Karpas-422 (cell line): ENCODE results near the gene VWA8. TPM values are rescaled to one million over a fixed set of nuclear protein-coding genes. Genes with fewer than 3 reads are reported as not detected.
"Not testable (repeated sequence)": the region's sequence is repeated elsewhere in the genome, so short reads cannot be mapped to it uniquely, and the experiment has no call there.

Source experiments
- DNase-seq: peaks from one replicate; pipeline ENCODE4 v3.0.0-alpha.2; 2015
- H2AFZ ChIP-seq: fragments of 200-600 bp; sonication (generic); 2 replicates; pipeline ENCODE4 v1.6.1; 2014; ENCODE audit warnings: antibody characterized with exemption, low read length, mixed read lengths
- H3K27ac ChIP-seq: fragments of 200-600 bp; sonication (generic); 2 replicates; pipeline ENCODE4 v1.5.1; 2014; ENCODE audit warnings: mild to moderate bottlenecking, low read length, moderate library complexity
- H3K27me3 ChIP-seq: fragments of 200-600 bp; sonication (generic); 2 replicates; pipeline ENCODE4 v1.6.1; 2014; ENCODE audit warnings: low read length, mixed read lengths
- H3K36me3 ChIP-seq: fragments of 200-600 bp; sonication (generic); 2 replicates; pipeline ENCODE4 v1.6.1; 2014; ENCODE audit warnings: low read length, mixed read lengths; ENCODE audit not compliant: insufficient read depth
- H3K4me1 ChIP-seq: fragments of 200-600 bp; sonication (generic); 2 replicates; pipeline ENCODE4 v1.6.1; 2014; ENCODE audit warnings: mild to moderate bottlenecking, low read length, mixed read lengths
- H3K4me2 ChIP-seq: fragments of 200-600 bp; sonication (generic); 2 replicates; pipeline ENCODE4 v1.6.1; 2014; ENCODE audit warnings: low read length, low read depth, mild to moderate bottlenecking; ENCODE audit not compliant: poor library complexity, severe bottlenecking
- H3K4me3 ChIP-seq: fragments of 200-600 bp; sonication (generic); 2 replicates; pipeline ENCODE4 v1.5.1; 2014; ENCODE audit warnings: mild to moderate bottlenecking, antibody characterized with exemption, low read length, mixed read lengths
- H3K79me2 ChIP-seq: fragments of 200-600 bp; sonication (generic); 2 replicates; pipeline ENCODE4 v1.6.1; 2014; ENCODE audit warnings: mild to moderate bottlenecking, low read length, mixed read lengths
- H3K9ac ChIP-seq: fragments of 200-600 bp; sonication (generic); 2 replicates; pipeline ENCODE4 v1.6.0; 2014; ENCODE audit warnings: low read length
- H3K9me2 ChIP-seq: fragments of 200-600 bp; sonication (generic), shearing (Covaris generic); replicated peaks from 2 replicates; pipeline ENCODE4 v1.6.0; 2014; ENCODE audit warnings: mild to moderate bottlenecking, low read length, moderate library complexity; ENCODE audit not compliant: insufficient read depth
- H3K9me3 ChIP-seq: fragments of 300-700, 200-600 bp; sonication (generic); 2 replicates; pipeline ENCODE4 v1.6.1; 2014; ENCODE audit warnings: low read length, mixed read lengths
- H4K20me1 ChIP-seq: fragments of 200-600 bp; sonication (generic); 2 replicates; pipeline ENCODE4 v1.6.1; 2014; ENCODE audit warnings: mild to moderate bottlenecking, antibody characterized with exemption, low read length, low read depth; ENCODE audit not compliant: insufficient read depth
- total RNA-seq: library from RNA; depleted of rRNA; stranded (reverse); fragments of >200 nt; shearing (Covaris generic); gene quantifications from 2 replicates; pipeline ENCODE4 v1.2.3, GENCODE V29; 2014; ENCODE audit warnings: low replicate concordance

VWA8 gene
- total RNA-seq, 1 experiment from 2014 or later: 35.7 TPM

DNA sequence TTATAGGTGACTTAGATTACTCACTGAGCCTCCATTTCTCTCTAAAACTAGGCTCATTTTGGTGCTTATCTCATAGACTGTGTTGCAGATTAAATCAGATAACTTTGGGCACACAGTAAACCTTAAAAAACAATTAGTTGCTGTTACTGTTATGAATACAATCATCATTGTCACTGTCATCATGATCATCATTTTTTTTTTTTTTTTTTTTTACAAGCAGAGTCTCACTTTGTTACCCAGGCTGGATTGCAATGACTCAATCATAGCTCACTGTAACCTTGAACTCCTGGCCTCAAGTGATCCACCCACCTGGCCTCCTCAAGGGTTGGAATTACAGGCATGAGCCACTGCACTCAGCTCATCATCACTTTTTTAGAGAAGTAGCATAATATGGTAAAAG is 60.0 kb downstream of the VWA8 start:
- no peak for DNase-seq
- Histone ChIP-seq H3K36me3 (0 out of 2 replicates have a peak, but pooled peaks cover 5% of the 10 kb centered on the region), H3K27me3 (no peaks in the 10 kb centered on the region), H3K27ac (no peak overlapping the region), H3K9me3 (no peaks in the 10 kb centered on the region), H3K79me2 (peaks cover 27% of the 10 kb centered on the region), H4K20me1 (no peaks in the 10 kb centered on the region), H3K4me3 (no peak overlapping the region), H3K9me2 (no peaks in the 10 kb centered on the region; the same call in 1 of the 2 replicates), H3K4me1 (peaks cover 12% of the 10 kb centered on the region), H3K9ac (no peak overlapping the region), H3K4me2 (no peak overlapping the region), H2AFZ (no peak overlapping the region)

DNA sequence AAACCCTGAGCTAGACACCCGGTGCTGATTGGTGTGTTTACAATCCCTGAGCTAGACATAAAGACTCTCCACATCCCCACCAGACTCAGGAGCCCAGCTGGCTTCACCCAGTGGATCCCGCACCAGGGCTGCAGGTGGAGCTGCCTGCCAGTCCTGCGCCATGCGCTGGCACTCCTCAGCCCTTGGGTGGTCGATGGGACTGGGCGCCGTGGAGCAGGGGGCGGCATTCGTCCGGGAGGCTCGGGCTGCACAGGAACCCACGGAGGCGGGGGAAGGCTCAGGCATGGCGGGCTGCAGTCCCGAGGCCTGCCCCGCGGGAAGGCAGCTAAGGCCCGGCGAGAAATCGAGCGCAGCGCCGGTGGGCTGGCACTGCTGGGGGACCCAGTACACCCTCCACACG is 62.5 kb downstream of the VWA8 start:
- H3K36me3 ChIP-seq, DNase-seq, H3K4me2 ChIP-seq, H3K4me3 ChIP-seq, H3K27ac ChIP-seq, H3K9me2 ChIP-seq, H2AFZ ChIP-seq, H3K27me3 ChIP-seq, H3K9ac ChIP-seq, H3K9me3 ChIP-seq, H4K20me1 ChIP-seq: not testable (repeated sequence)
- H3K4me1 ChIP-seq: peaks cover 13% of the 10 kb centered on the region
- peaks cover 48% of the 10 kb centered on the region for H3K79me2 ChIP-seq

DNA sequence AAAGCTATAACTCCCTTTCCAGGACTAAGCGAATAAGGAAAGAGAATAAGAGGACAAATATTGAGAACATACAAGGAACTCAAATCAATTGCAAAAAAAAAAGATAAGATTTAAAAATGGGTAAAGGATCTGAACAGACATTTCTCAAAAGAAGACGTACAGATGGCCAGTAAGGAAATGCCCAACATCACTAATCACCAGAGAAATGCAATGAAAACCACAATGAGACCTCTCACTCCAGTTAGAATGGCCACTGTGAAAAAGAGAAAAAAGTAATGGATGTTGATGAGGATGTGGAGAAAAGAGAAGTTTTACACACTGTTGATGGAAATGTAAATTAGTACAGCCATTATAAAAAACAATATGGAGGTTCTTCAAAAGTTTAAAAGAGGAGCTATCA is 63.8 kb downstream of the VWA8 start:
- no peak for DNase-seq
- no peaks in the 10 kb centered on the region for H3K9me3 ChIP-seq
- H2AFZ ChIP-seq: no peak overlapping the region
- H3K4me2 ChIP-seq: no peak overlapping the region
- no peak overlapping the region for H3K9ac ChIP-seq
- H3K4me1 ChIP-seq: peaks cover 13% of the 10 kb centered on the region
- H3K4me3 ChIP-seq: no peak overlapping the region
- H4K20me1 ChIP-seq: no peaks in the 10 kb centered on the region
- no peaks in the 10 kb centered on the region; the same call in 1 of the 2 replicates for H3K9me2 ChIP-seq
- H3K36me3 ChIP-seq: 0 out of 2 replicates have a peak, but pooled peaks cover 4% of the 10 kb centered on the region
- no peaks in the 10 kb centered on the region for H3K27me3 ChIP-seq
- H3K27ac ChIP-seq: no peak overlapping the region
- peaks cover 57% of the 10 kb centered on the region for H3K79me2 ChIP-seq

DNA sequence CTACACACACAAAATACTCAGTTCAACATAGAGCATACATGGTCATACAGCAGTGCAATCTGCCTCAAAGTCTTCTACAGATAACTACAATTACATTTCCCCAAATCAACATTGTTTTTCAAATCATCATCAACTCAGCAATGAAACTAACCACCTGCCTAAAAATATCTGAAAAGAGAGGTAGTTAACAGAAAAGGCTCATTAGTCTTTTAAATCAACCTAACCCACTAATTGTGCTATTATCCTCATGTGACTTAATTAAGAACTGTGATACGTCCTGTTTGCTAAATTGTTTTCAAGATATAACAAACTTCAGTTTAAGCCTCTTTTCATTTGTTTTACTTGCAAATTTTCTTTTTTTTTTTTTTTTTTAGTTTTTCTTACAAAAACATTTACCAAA is 65.4 kb downstream of the VWA8 start:
- Histone ChIP-seq H2AFZ (no peak overlapping the region), H3K4me1 (peaks cover 13% of the 10 kb centered on the region), H3K4me3 (no peak overlapping the region), H3K79me2 (peaks cover 52% of the 10 kb centered on the region), H3K36me3 (0 out of 2 replicates have a peak, but pooled peaks cover 4% of the 10 kb centered on the region), H3K27me3 (no peaks in the 10 kb centered on the region), H3K9me3 (no peaks in the 10 kb centered on the region), H3K9me2 (no peaks in the 10 kb centered on the region; the same call in 1 of the 2 replicates), H3K9ac (no peak overlapping the region), H3K4me2 (no peak overlapping the region), H4K20me1 (no peaks in the 10 kb centered on the region), H3K27ac (no peak overlapping the region; the same call in 1 of the 2 replicates)
- DNase-seq: no peak

DNA sequence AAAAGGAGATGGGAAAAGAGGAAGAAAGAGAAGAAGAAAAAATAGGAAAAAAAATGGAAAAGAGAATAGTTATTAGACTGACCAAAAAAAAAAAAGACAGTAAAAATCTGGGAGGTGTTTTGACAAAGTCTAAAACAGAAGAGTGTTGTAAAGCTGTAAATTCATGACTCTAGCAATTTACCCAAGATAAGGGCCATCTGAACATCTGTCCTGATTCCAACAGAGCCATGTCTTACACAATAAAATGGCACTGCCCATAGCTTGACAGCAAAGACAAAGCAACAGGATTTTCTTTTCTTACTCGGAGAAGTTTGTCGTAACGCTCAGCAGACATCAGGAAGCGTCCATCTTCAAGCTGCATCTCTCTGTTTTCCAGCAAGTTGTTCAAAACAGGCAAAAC is 69.8 kb downstream of the VWA8 start:
- H3K9me3 ChIP-seq: no peaks in the 10 kb centered on the region
- H3K9ac ChIP-seq: no peak overlapping the region
- H3K36me3 ChIP-seq: peaks cover 2% of the 10 kb centered on the region; the same call in 1 of the 2 replicates
- H2AFZ ChIP-seq: no peak overlapping the region
- H3K4me1 ChIP-seq: peaks cover 4% of the 10 kb centered on the region; the same call in 1 of the 2 replicates
- no peak for DNase-seq
- no peaks in the 10 kb centered on the region for H4K20me1 ChIP-seq
- no peak overlapping the region for H3K27ac ChIP-seq
- H3K27me3 ChIP-seq: no peaks in the 10 kb centered on the region
- no peak overlapping the region for H3K4me2 ChIP-seq
- no peaks in the 10 kb centered on the region for H3K9me2 ChIP-seq
- H3K4me3 ChIP-seq: no peak overlapping the region
- peaks cover 52% of the 10 kb centered on the region for H3K79me2 ChIP-seq

DNA sequence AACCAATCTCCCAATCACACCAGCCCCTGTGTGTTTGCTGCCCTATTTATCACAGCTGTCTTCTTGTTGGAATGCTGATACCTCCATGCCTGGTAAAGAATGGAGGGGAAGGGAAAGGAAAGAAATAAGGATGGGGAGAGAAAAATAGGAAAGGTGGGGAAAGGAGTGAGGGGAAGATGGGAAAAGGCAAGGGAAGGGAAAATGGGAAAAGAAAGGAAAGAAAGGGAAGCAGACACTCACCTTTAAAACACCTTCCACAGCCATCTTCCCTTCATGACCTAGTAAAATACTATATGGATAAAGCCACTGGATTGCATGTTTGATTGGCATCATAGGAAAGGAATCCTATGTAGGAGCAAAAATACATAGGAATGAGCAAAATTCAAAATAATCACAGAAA is 77.8 kb downstream of the VWA8 start:
- Histone ChIP-seq H4K20me1 (no peaks in the 10 kb centered on the region), H3K36me3 (peaks cover 35% of the 10 kb centered on the region), H2AFZ (no peak overlapping the region)

DNA sequence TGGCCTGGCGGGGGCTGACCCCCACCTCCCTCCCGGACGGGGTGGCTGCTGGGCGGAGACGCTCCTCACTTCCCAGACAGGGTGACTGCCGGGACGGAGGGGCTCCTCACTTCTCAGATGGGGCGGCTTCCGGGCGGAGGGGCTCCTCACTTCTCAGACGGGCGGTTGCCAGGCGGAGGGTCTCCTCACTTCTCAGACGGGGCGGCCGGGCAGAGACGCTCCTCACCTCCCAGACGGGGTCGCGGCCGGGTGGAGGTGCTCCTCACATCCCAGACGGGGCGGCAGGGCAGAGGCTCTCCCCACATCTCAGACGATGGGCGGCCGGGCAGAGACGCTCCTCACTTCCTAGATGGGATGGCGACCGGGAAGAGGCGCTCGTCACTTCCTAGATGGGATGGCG is 79.0 kb downstream of the VWA8 start:
- not testable (repeated sequence) for H3K9me2 ChIP-seq, DNase-seq, H3K4me3 ChIP-seq, H3K79me2 ChIP-seq, H3K9me3 ChIP-seq, H4K20me1 ChIP-seq, H3K4me1 ChIP-seq, H3K4me2 ChIP-seq, H2AFZ ChIP-seq, H3K9ac ChIP-seq, H3K27ac ChIP-seq, H3K27me3 ChIP-seq
- peaks cover 35% of the 10 kb centered on the region for H3K36me3 ChIP-seq

More for the DNA sequence above, 77.8 kb downstream of the VWA8 start:
- no peaks in the 10 kb centered on the region for H3K27me3 ChIP-seq
- no peak overlapping the region for H3K9ac ChIP-seq
- no peak for DNase-seq
- no peak overlapping the region for H3K4me2 ChIP-seq
- H3K27ac ChIP-seq: no peak overlapping the region
- no peaks in the 10 kb centered on the region for H3K9me2 ChIP-seq
- H3K4me3 ChIP-seq: no peak overlapping the region
- H3K9me3 ChIP-seq: no peaks in the 10 kb centered on the region
- H3K4me1 ChIP-seq: no peaks in the 10 kb centered on the region
- H3K79me2 ChIP-seq: peaks cover 3% of the 10 kb centered on the region; the same call in 1 of the 2 replicates

DNA sequence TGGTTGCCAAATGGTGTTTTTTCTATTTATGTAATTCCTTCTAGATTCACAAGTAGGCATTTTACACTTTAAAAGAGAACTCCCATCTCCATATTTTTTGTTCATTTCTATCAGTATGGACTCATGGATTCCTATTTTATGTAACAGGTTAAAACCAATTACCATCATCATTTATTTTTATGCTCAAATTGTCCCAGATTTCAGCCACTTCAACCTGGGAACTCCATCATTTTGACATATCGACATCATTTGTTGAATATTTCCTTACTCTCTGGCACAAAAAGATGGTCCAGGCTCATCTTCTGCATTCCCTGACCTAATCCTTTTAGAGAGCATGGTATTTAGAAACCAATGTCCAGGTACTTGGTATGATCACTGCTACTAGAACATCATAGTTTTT is 79.9 kb downstream of the VWA8 start:
- no peak overlapping the region for H3K4me3 ChIP-seq

More for the DNA sequence above, 79.9 kb downstream of the VWA8 start:
- Histone ChIP-seq H3K4me1 (no peaks in the 10 kb centered on the region), H3K27ac (no peak overlapping the region), H2AFZ (no peak overlapping the region), H3K4me2 (no peak overlapping the region), H4K20me1 (no peaks in the 10 kb centered on the region), H3K9me2 (no peaks in the 10 kb centered on the region), H3K79me2 (peaks cover 5% of the 10 kb centered on the region; the same call in 1 of the 2 replicates), H3K9me3 (no peaks in the 10 kb centered on the region), H3K36me3 (peaks cover 31% of the 10 kb centered on the region), H3K9ac (no peak overlapping the region), H3K27me3 (no peaks in the 10 kb centered on the region)
- DNase-seq: no peak
